HEK293 (cell line): ENCODE measurements around the gene ALOX12B.

ENCODE experiments used
- CTCF ChIA-PET: fragments of 350-600 bp; formaldehyde crosslinking; extraction: SDS; loops from one replicate; lab custom pipeline; 2021; ENCODE audit warnings: antibody characterized with exemption; lab: Yijun Ruan, JAX
- POLR2A ChIA-PET: fragments of 300-600 bp; formaldehyde crosslinking; extraction: SDS; loops from one replicate; lab custom pipeline; 2020; ENCODE audit warnings: antibody characterized with exemption, inconsistent platforms; lab: Yijun Ruan, JAX
- H3K27ac ChIP-seq: fragments of 200-500 bp; sonication (Bioruptor generic); 2 replicates; pipeline ENCODE4 v1.5.1; 2014; ENCODE audit warnings: low read depth, low read length, control low read depth, inconsistent platforms; ENCODE audit errors: extremely low read depth
- H3K36me3 ChIP-seq, 2 experiments: fragments of 200-500 bp in 1 of 2; sonication (Bioruptor generic) in 1 of 2; 1 replicate in 1 of 2; 2 replicates in 1 of 2; pipeline ENCODE4 v1.5.1; 2014 to 2017; ENCODE audit warnings: inconsistent platforms in 2 of 2, low read length in 2 of 2; ENCODE audit not compliant: control insufficient read depth in 2 of 2, insufficient read depth in 1 of 2
- H3K4me1 ChIP-seq: fragments of 200-500 bp; sonication (Bioruptor generic); 2 replicates; pipeline ENCODE4 v1.5.1; 2014; ENCODE audit warnings: mild to moderate bottlenecking, low read length, inconsistent platforms; ENCODE audit not compliant: control insufficient read depth, insufficient read depth
- H3K4me3 ChIP-seq: 2 replicates; pipeline ENCODE4 v1.5.1; 2011; ENCODE audit warnings: low read depth, mild to moderate bottlenecking, control low read depth, low read length, moderate library complexity
- H3K9me3 ChIP-seq: fragments of 200-500 bp; sonication (Bioruptor generic); 2 replicates; pipeline ENCODE4 v1.5.1; 2014; ENCODE audit warnings: low read depth, low read length, inconsistent platforms; ENCODE audit not compliant: control insufficient read depth, insufficient read depth
- BCL11B ChIP-seq: fragments of 450-650 bp; formaldehyde crosslinking; IDR thresholded peaks from 2 replicates; pipeline ENCODE4 v1.5.1; 2016; ENCODE audit warnings: low read depth, missing biosample characterization, missing genetic modification characterization
- EGR2 ChIP-seq: fragments of 450-650 bp; formaldehyde crosslinking; IDR thresholded peaks from 2 replicates; pipeline ENCODE4 v1.5.1; 2016; ENCODE audit warnings: low read depth, missing biosample characterization, missing genetic modification characterization
- GLIS1 ChIP-seq: fragments of 450-650 bp; formaldehyde crosslinking; IDR thresholded peaks from 2 replicates; pipeline ENCODE4 v1.5.1; 2016; ENCODE audit warnings: missing biosample characterization, missing genetic modification characterization
- KLF1 ChIP-seq: fragments of 450-650 bp; formaldehyde crosslinking; IDR thresholded peaks from 2 replicates; pipeline ENCODE4 v1.5.1; 2016; ENCODE audit warnings: missing biosample characterization, missing genetic modification characterization
- KLF9 ChIP-seq: fragments of 450-650 bp; formaldehyde crosslinking; IDR thresholded peaks from 2 replicates; pipeline ENCODE4 v1.5.1; 2016; ENCODE audit warnings: missing biosample characterization, missing genetic modification characterization, low read depth
- MYNN ChIP-seq: fragments of 450-650 bp; formaldehyde crosslinking; IDR thresholded peaks from 2 replicates; pipeline ENCODE4 v1.5.1; 2016; ENCODE audit warnings: missing biosample characterization, missing genetic modification characterization, borderline replicate concordance
- MZF1 ChIP-seq: fragments of 450-650 bp; formaldehyde crosslinking; IDR thresholded peaks from 2 replicates; pipeline ENCODE4 v1.5.1; 2017; ENCODE audit warnings: missing biosample characterization, missing genetic modification characterization, borderline replicate concordance
- YY2 ChIP-seq: fragments of 450-650 bp; formaldehyde crosslinking; IDR thresholded peaks from 2 replicates; pipeline ENCODE4 v1.5.1; 2016; ENCODE audit warnings: missing biosample characterization, missing genetic modification characterization
- ZFHX2 ChIP-seq: fragments of 450-650 bp; formaldehyde crosslinking; conservative IDR thresholded peaks from 2 replicates; pipeline ENCODE4 v1.5.1; 2016; ENCODE audit warnings: missing biosample characterization, missing genetic modification characterization
- ZFP3 ChIP-seq: fragments of 450-650 bp; formaldehyde crosslinking; IDR thresholded peaks from 2 replicates; pipeline ENCODE4 v1.5.1; 2016; ENCODE audit warnings: low read depth, missing biosample characterization, missing genetic modification characterization
- ZNF140 ChIP-seq: fragments of 450-650 bp; formaldehyde crosslinking; IDR thresholded peaks from 2 replicates; pipeline ENCODE4 v1.5.1; 2016; ENCODE audit warnings: missing biosample characterization, missing genetic modification characterization
- ZNF157 ChIP-seq: fragments of 450-650 bp; formaldehyde crosslinking; IDR thresholded peaks from 2 replicates; pipeline ENCODE4 v1.5.1; 2016; ENCODE audit warnings: missing biosample characterization, missing genetic modification characterization
- ZNF169 ChIP-seq: fragments of 450-650 bp; formaldehyde crosslinking; IDR thresholded peaks from 2 replicates; pipeline ENCODE4 v1.5.1; 2016; ENCODE audit warnings: missing biosample characterization, missing genetic modification characterization
- ZNF324 ChIP-seq: fragments of 450-650 bp; formaldehyde crosslinking; IDR thresholded peaks from 2 replicates; pipeline ENCODE4 v1.5.1; 2016; ENCODE audit warnings: missing biosample characterization, missing genetic modification characterization
- ZNF398 ChIP-seq: fragments of 450-650 bp; formaldehyde crosslinking; IDR thresholded peaks from 2 replicates; pipeline ENCODE4 v1.5.1; 2017; ENCODE audit warnings: missing biosample characterization, missing genetic modification characterization
- ZNF501 ChIP-seq: fragments of 450-650 bp; formaldehyde crosslinking; IDR thresholded peaks from 2 replicates; pipeline ENCODE4 v1.5.1; 2016; ENCODE audit warnings: missing biosample characterization, missing genetic modification characterization
- ZNF530 ChIP-seq: fragments of 450-650 bp; formaldehyde crosslinking; IDR thresholded peaks from 2 replicates; pipeline ENCODE4 v1.5.1; 2016; ENCODE audit warnings: low read depth, missing biosample characterization, missing genetic modification characterization
- ZNF580 ChIP-seq: fragments of 450-650 bp; formaldehyde crosslinking; IDR thresholded peaks from 2 replicates; pipeline ENCODE4 v1.5.1; 2016; ENCODE audit warnings: missing biosample characterization, missing genetic modification characterization
- ZNF621 ChIP-seq: fragments of 450-650 bp; formaldehyde crosslinking; IDR thresholded peaks from 2 replicates; pipeline ENCODE4 v1.5.1; 2017; ENCODE audit warnings: missing biosample characterization, missing genetic modification characterization
- ZNF660 ChIP-seq: fragments of 450-650 bp; IDR thresholded peaks from 2 replicates; pipeline ENCODE4 v1.5.1; 2018; ENCODE audit warnings: missing biosample characterization, mild to moderate bottlenecking, missing genetic modification characterization
- ZNF776 ChIP-seq: fragments of 450-650 bp; formaldehyde crosslinking; IDR thresholded peaks from 2 replicates; pipeline ENCODE4 v1.5.0; 2017; ENCODE audit warnings: missing biosample characterization, missing genetic modification characterization, borderline replicate concordance
- ZSCAN16 ChIP-seq: fragments of 450-650 bp; formaldehyde crosslinking; IDR thresholded peaks from 2 replicates; pipeline ENCODE4 v1.5.1; 2016; ENCODE audit warnings: missing biosample characterization, missing genetic modification characterization
- TF ChIP-seq, protein P1 (sequence below): fragments of 450-650 bp; formaldehyde crosslinking; IDR thresholded peaks from 2 replicates; pipeline ENCODE4 v1.5.1; 2017; ENCODE audit warnings: missing biosample characterization, missing genetic modification characterization

Gene ALOX12B

DNA sequence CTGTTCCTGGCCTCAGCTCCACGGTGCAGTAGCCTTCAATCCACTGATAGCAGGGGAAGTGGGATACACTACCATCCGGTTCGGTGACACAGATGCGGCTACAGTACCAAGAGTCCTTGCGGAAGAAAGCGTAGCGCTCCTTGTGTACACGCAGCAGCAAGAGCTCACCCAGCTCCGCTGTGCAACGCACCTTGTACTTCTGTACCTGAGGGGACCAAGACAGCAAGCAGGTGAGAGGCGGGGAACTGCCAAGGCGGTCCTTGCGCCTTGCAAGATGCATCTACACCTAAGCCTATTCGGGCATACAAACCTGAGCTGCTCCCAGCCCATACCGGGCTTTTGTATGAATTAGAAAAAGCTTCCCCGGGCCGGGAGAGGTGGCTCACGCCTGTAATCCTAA lies 29.3 kb upstream of the ALOX12B start (continued):
- TF ChIP-seq BCL11B (tag by site-specific recombination) (no peak), ZNF157 (tag by site-specific recombination) (no peak), ZNF501 (no peak), ZNF140 (tag by site-specific recombination) (no peak), MZF1 (no peak), ZNF621 (tag by site-specific recombination) (no peak), ZNF776 (tag by site-specific recombination) (no peak), ZNF580 (tag by site-specific recombination) (no peak)

GRCh38 chr17:8110907-8111306 lies 23.4 kb upstream of the ALOX12B start:
- ChIA-PET CTCF (interaction anchor here (0.6 to 16.9 kb wide), 23 partner anchors 8 to 759 kb away, joined by 3 to 561 read pairs (median 4); partner anchors contain the start of genes ALOX12B, ALOXE3 and HES7), POLR2A (interaction anchor here (1.6 kb wide), 1 partner anchor 8 kb away, joined by 6 read pairs; no protein-coding TSS in a partner anchor)
- TF ChIP-seq, protein P1, sequence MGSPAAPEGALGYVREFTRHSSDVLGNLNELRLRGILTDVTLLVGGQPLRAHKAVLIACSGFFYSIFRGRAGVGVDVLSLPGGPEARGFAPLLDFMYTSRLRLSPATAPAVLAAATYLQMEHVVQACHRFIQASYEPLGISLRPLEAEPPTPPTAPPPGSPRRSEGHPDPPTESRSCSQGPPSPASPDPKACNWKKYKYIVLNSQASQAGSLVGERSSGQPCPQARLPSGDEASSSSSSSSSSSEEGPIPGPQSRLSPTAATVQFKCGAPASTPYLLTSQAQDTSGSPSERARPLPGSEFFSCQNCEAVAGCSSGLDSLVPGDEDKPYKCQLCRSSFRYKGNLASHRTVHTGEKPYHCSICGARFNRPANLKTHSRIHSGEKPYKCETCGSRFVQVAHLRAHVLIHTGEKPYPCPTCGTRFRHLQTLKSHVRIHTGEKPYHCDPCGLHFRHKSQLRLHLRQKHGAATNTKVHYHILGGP (tag by site-specific recombination): no peak
- TF ChIP-seq KLF9: 0 out of 2 replicates have a peak, but pooled peaks have one; percentile 16
- no peaks in the 10 kb centered on the region for H3K4me1 ChIP-seq
- no peak overlapping the region for H3K27ac ChIP-seq
- H3K9me3 ChIP-seq: no peaks in the 10 kb centered on the region
- H3K4me3 ChIP-seq: no peak overlapping the region
- no peaks in the 10 kb centered on the region for H3K36me3 ChIP-seq

- POLR2A ChIA-PET: interaction anchor here (0.5 to 1.6 kb wide), 3 partner anchors 9 to 100 kb away, joined by 3 to 6 read pairs (median 6); partner anchors contain the start of gene AURKB
- CTCF ChIA-PET: interaction anchor here (0.5 to 16.9 kb wide), 28 partner anchors 9 to 760 kb away, joined by 3 to 561 read pairs (median 4); partner anchors contain the start of genes ALOX12B, ALOXE3, BORCS6 and HES7
- TF ChIP-seq KLF1 (tag by site-specific recombination) (peak; percentile 54), ZFP3 (no peak), MYNN (tag by site-specific recombination) (no peak), ZNF398 (tag by site-specific recombination) (peak; percentile 43; the same call in 1 of the 2 replicates), ZNF324 (tag by site-specific recombination) (0 out of 2 replicates have a peak, but pooled peaks have one; percentile 6), ZNF530 (tag by site-specific recombination) (no peak), ZNF169 (tag by site-specific recombination) (no peak), GLIS1 (tag by site-specific recombination) (peak; percentile 35; the same call in 1 of the 2 replicates), ZFHX2 (tag by site-specific recombination) (0 out of 2 replicates have a peak, but pooled peaks have one; percentile 48), ZSCAN16 (no peak), EGR2 (tag by site-specific recombination) (peak; percentile 30; the same call in 1 of the 2 replicates), YY2 (tag by site-specific recombination) (no peak), ZNF660 (tag by site-specific recombination) (no peak)
- no peaks in the 10 kb centered on the region for H3K4me1 ChIP-seq
- H3K4me3 ChIP-seq: no peak overlapping the region
- no peaks in the 10 kb centered on the region for H3K36me3 ChIP-seq
- no peaks in the 10 kb centered on the region for H3K9me3 ChIP-seq
- no peak overlapping the region for H3K27ac ChIP-seq
Observed at GRCh38 chr17:8110456-8110804, 22.9 kb upstream of the ALOX12B start.
